K562 (cell line): ENCODE results near the gene KIZ. TPM values are rescaled to one million over a fixed set of nuclear protein-coding genes. Genes with fewer than 3 reads are reported as not detected.

Experiments used
- ATAC-seq: fragments of 200-7000 bp; cut with Tn5 transposase; 3 replicates; pipeline ENCODE4 v1.9.1; 2020; ENCODE audit warnings: moderate library complexity
- BruUV-seq: library from RNA; stranded (reverse); fragments of 400-500 nt; replicated peaks from 2 replicates; lab custom pipeline; 2021; lab: Mats Ljungman, UMichigan
- CTCF ChIA-PET: fragments of 300-600 bp; formaldehyde crosslinking; extraction: SDS; loops from one replicate; lab custom pipeline; 2021; ENCODE audit warnings: low intra/inter-chr PET ratio; lab: Yijun Ruan, JAX
- POLR2A ChIA-PET: fragments of 300-600, 350-650 bp; sonication (Branson Sonifier 250); formaldehyde crosslinking; extraction: SDS; loops from one replicate; lab custom pipeline; 2021; ENCODE audit warnings: antibody characterized with exemption, inconsistent platforms; lab: Yijun Ruan, JAX
- DNase-seq, 4 experiments: peaks; one replicate each; pipeline versions ENCODE4 v3.0.0 to v3.0.0-alpha.2; 2011 to 2018; ENCODE audit warnings: low spot score in 3 of 4, mixed read lengths in 3 of 4; ENCODE audit errors: extremely low read depth in 1 of 4
- FAIRE-seq: peaks from 2 replicates; lab custom pipeline; 2011; peaks lifted over from hg19 to GRCh38; lab: Jason Lieb, UNC
- H2AFZ ChIP-seq: 2 replicates; pipeline ENCODE4 v1.6.0; 2011; ENCODE audit warnings: low read depth, low read length, control low read depth, inconsistent platforms
- H3K27ac ChIP-seq: fragments of 200-600 bp; 3 replicates; pipeline ENCODE4 v1.8.0; 2011; ENCODE audit warnings: low read depth, mild to moderate bottlenecking, control low read depth, inconsistent platforms, low read length, moderate library complexity, mixed read lengths; ENCODE audit errors: extremely low read depth
- H3K27me3 ChIP-seq, 2 experiments: fragments of 300-600 bp in 1 of 2; 2 replicates in 1 of 2; 3 replicates in 1 of 2; pipeline versions ENCODE4 v1.6.0 to v1.8.0; 2011; ENCODE audit warnings: inconsistent platforms in 2 of 2, low read length in 2 of 2, mild to moderate bottlenecking in 1 of 2, mixed read lengths in 1 of 2, moderate library complexity in 1 of 2; ENCODE audit not compliant: control insufficient read depth in 2 of 2, insufficient read depth in 2 of 2
- H3K36me3 ChIP-seq: fragments of 300-600 bp; 3 replicates; pipeline ENCODE4 v1.8.0; 2011; ENCODE audit warnings: mild to moderate bottlenecking, low read length, inconsistent platforms; ENCODE audit not compliant: control insufficient read depth, insufficient read depth
- H3K4me1 ChIP-seq, 2 experiments: fragments of 200-600 bp in 1 of 2; replicated peaks in 1 of 2; 2 replicates in 1 of 2; 3 replicates in 1 of 2; pipeline versions ENCODE4 v1.5.1 to v1.8.0; 2011; ENCODE audit warnings: inconsistent platforms in 2 of 2, low read length in 2 of 2, mild to moderate bottlenecking in 1 of 2, mixed read lengths in 1 of 2, moderate library complexity in 1 of 2; ENCODE audit not compliant: control insufficient read depth in 2 of 2, insufficient read depth in 2 of 2
- H3K4me2 ChIP-seq: 2 replicates; pipeline ENCODE4 v1.6.1; 2011; ENCODE audit warnings: low read length, control low read depth, inconsistent platforms, mixed read lengths; ENCODE audit not compliant: insufficient read depth
- H3K4me3 ChIP-seq: fragments of 200-600 bp; sonication (generic), shearing (Covaris generic); 2 replicates; pipeline ENCODE4 v1.5.1; 2016; ENCODE audit warnings: control low read depth, inconsistent platforms
- H3K79me2 ChIP-seq: fragments of 200-600 bp; 3 replicates; pipeline ENCODE4 v1.8.0; 2011; ENCODE audit warnings: low read length, inconsistent platforms; ENCODE audit not compliant: control insufficient read depth, insufficient read depth
- H3K9ac ChIP-seq, 2 experiments: 2 replicates each; pipeline versions ENCODE4 v1.6.0 to v1.6.1; 2011; ENCODE audit warnings: low read depth in 2 of 2, low read length in 2 of 2, control low read depth in 1 of 2, inconsistent platforms in 1 of 2, mild to moderate bottlenecking in 1 of 2, mixed read lengths in 1 of 2; ENCODE audit not compliant: insufficient read depth in 1 of 2
- H3K9me1 ChIP-seq: one replicate; pipeline ENCODE4 v1.6.0; 2011; ENCODE audit warnings: inconsistent platforms, mild to moderate bottlenecking, low read length, moderate library complexity; ENCODE audit not compliant: control insufficient read depth, insufficient read depth
- H3K9me3 ChIP-seq: replicated peaks from 2 replicates; pipeline ENCODE4 v1.5.1; 2011; ENCODE audit warnings: low read depth, low read length, inconsistent platforms; ENCODE audit not compliant: control insufficient read depth, insufficient read depth
- H4K20me1 ChIP-seq: replicated peaks from 2 replicates; pipeline ENCODE4 v1.6.1; 2011; ENCODE audit warnings: low read length, inconsistent platforms, mixed read lengths; ENCODE audit not compliant: control insufficient read depth, insufficient read depth
- BRD9 ChIP-seq: fragments of 450-650 bp; IDR thresholded peaks from 2 replicates; pipeline ENCODE4 v1.6.1; 2018; ENCODE audit warnings: low read depth; ENCODE audit not compliant: partially characterized antibody
- DIDO1 ChIP-seq: fragments of 450-650 bp; IDR thresholded peaks from 2 replicates; pipeline ENCODE4 v1.6.1; 2016; ENCODE audit warnings: low read depth, missing biosample characterization, missing genetic modification characterization
- ERF ChIP-seq: fragments of 450-650 bp; formaldehyde crosslinking; IDR thresholded peaks from 2 replicates; pipeline ENCODE4 v1.4.0; 2020; ENCODE audit warnings: mild to moderate bottlenecking, mixed read lengths
- GABPB1 ChIP-seq: sonication (generic); formaldehyde crosslinking; IDR thresholded peaks from 2 replicates; pipeline ENCODE4 v1.8.0; 2022; ENCODE audit warnings: mild to moderate bottlenecking, missing genetic modification reagents
- HNRNPUL1 ChIP-seq: fragments of 200-400 bp; formaldehyde crosslinking; IDR thresholded peaks from 2 replicates; pipeline ENCODE4 v1.6.1; 2017; ENCODE audit warnings: low read length
- KAT2B ChIP-seq: IDR thresholded peaks from one replicate; pipeline ENCODE4 v1.6.1; 2012; ENCODE audit warnings: low read depth, mild to moderate bottlenecking, control low read depth, inconsistent platforms, low read length, moderate library complexity
- MEF2D ChIP-seq: conservative IDR thresholded peaks from 2 replicates; pipeline ENCODE4 v1.6.1; 2016; ENCODE audit warnings: low read depth, missing genetic modification characterization, missing compliant biosample characterization
- NFIC ChIP-seq: fragments of 450-650 bp; IDR thresholded peaks from 2 replicates; pipeline ENCODE4 v1.6.1; 2017; ENCODE audit warnings: mild to moderate bottlenecking, inconsistent platforms
- NFIX ChIP-seq: fragments of 250-450 bp; sonication (Bioruptor Pico); IDR thresholded peaks from 2 replicates; pipeline ENCODE4 v1.4.0; 2020; ENCODE audit warnings: low read depth, mild to moderate bottlenecking, moderate library complexity
- PHB2 ChIP-seq: fragments of 450-650 bp; IDR thresholded peaks from 2 replicates; pipeline ENCODE4 v1.6.1; 2017; ENCODE audit warnings: low read depth
- PML ChIP-seq: IDR thresholded peaks from 2 replicates; pipeline ENCODE4 v1.6.1; 2012; ENCODE audit warnings: low read length, inconsistent platforms
- SMAD2 ChIP-seq: fragments of 150-350 bp; IDR thresholded peaks from 2 replicates; pipeline ENCODE4 v1.6.1; 2014; ENCODE audit warnings: low read depth, mild to moderate bottlenecking, low read length
- SREBF2 ChIP-seq: sonication (generic); formaldehyde crosslinking; IDR thresholded peaks from 2 replicates; pipeline ENCODE4 v1.4.0; 2020; ENCODE audit warnings: mild to moderate bottlenecking, missing genetic modification reagents
- TCFL5 ChIP-seq: fragments of 250-450 bp; sonication (Bioruptor Pico); conservative IDR thresholded peaks from 2 replicates; pipeline ENCODE4 v1.6.1; 2021; ENCODE audit warnings: mild to moderate bottlenecking, moderate library complexity, matching md5 sums
- ZMIZ1 ChIP-seq, 2 experiments: fragments of 150-350 bp in 1 of 2; IDR thresholded peaks; 2 replicates each; pipeline ENCODE4 v1.6.1; 2012 to 2016; ENCODE audit warnings: low read depth in 2 of 2, low read length in 2 of 2, mild to moderate bottlenecking in 1 of 2, moderate library complexity in 1 of 2
- ZNF311 ChIP-seq: fragments of 250-450 bp; sonication (Bioruptor Pico); IDR thresholded peaks from 2 replicates; pipeline ENCODE4 v1.4.0; 2020; ENCODE audit warnings: mild to moderate bottlenecking, moderate library complexity
- ZNF41 ChIP-seq: fragments of 250-450 bp; sonication (Bioruptor Pico); conservative IDR thresholded peaks from 2 replicates; pipeline ENCODE4 v1.4.0; 2020; ENCODE audit warnings: mild to moderate bottlenecking
- whole genome bisulfite sequencing: fragments of 100-300 bp; shearing (Covaris generic); methylation state at CpG from one replicate; pipeline ENCODE4 v1.1.6; 2016; ENCODE audit warnings: low coverage, mixed read lengths; ENCODE audit not compliant: insufficient coverage; ENCODE audit errors: missing lambda C conversion rate; 5-methylcytosine and 5-hydroxymethylcytosine counted together
- in situ Hi-C: fragments of 300-500 bp; cut with MboI; formaldehyde crosslinking; loops from 4 replicates; pipeline ENCODE4 v1.15.0; 2018; ENCODE audit warnings: inconsistent platforms, mixed read lengths
- intact Hi-C: fragments of 100-400 bp; cut with micrococcal nuclease; formaldehyde crosslinking; loops from 2 replicates; pipeline ENCODE4 v1.14.2; 2022
- polyA plus RNA-seq, 8 experiments: library from polyadenylated mRNA; depleted of rRNA in 4 of 8; stranded (reverse) in 5 of 8; unstranded in 3 of 8; fragments of >200 nt; fragmentation: Nextera tagmentation in 2 of 8; fragmentation: Illumina TruSeq in 1 of 8; extraction: Ambion mirVana in 2 of 8; extraction: Trizol in 1 of 8; gene quantifications; 2 replicates each; pipeline versions ENCODE4 v1.2.1 to v1.2.3, GENCODE V29; 2011 to 2014; ENCODE audit warnings: inconsistent platforms in 1 of 8, missing spikeins in 1 of 8
- total RNA-seq, 7 experiments: library from RNA; depleted of rRNA in 6 of 7; stranded (reverse); fragments of >200 nt in 6 of 7; fragmentation: Illumina TruSeq in 2 of 7; extraction: Trizol in 2 of 7; gene quantifications; 2 replicates each; pipeline versions ENCODE4 v1.2.1 to v1.2.3, GENCODE V29; 2011 to 2021; ENCODE audit warnings: low replicate concordance in 1 of 7

KIZ gene
- total and polyA plus RNA-seq, 9 of the 15 experiments (the other 6 are each of a cell fraction or from before 2014, with no cell fraction given), result 4.9 to 21.1 (median 13.5) TPM

- in situ Hi-C loops (loop anchor here (5.0 kb wide), 1 partner anchor 267 kb away; no protein-coding TSS in a partner anchor), intact Hi-C loops (loop anchor here (5.0 to 10.0 kb wide), 2 partner anchors 180 to 373 kb away; no protein-coding TSS in a partner anchor)
- Histone ChIP-seq H2AFZ (no peak overlapping the region), H3K27me3 (no peaks in the 10 kb centered on the region), H3K4me2 (no peak overlapping the region), H3K4me1 (no peaks in the 10 kb centered on the region), H3K9ac (no peak overlapping the region), H3K9me1 (no peaks in the 10 kb centered on the region), H3K9me3 (no peaks in the 10 kb centered on the region), H3K79me2 (no peaks in the 10 kb centered on the region), H4K20me1 (no peaks in the 10 kb centered on the region), H3K36me3 (no peaks in the 10 kb centered on the region), H3K27ac (no peak overlapping the region), H3K4me3 (no peak overlapping the region)
- WGBS, result 68% methylated on average over 10 of the region's 11 CpGs
- TF ChIP-seq ZMIZ1 (IDR thresholded peaks at IDR 0.05; ENCODE audit: low read depth in 2 of 2, low read length in 2 of 2) (no peak), SMAD2 (no peak), ZNF311 (CRISPR knock-in tag) (no peak), NFIC (no peak), SREBF2 (no peak), DIDO1 (tag) (no peak), GABPB1 (CRISPR knock-in tag) (no peak), KAT2B (no peak), PHB2 (no peak), ERF (no peak), HNRNPUL1 (no peak), NFIX (CRISPR knock-in tag) (no peak), ZNF41 (CRISPR knock-in tag) (no peak), PML (no peak), BRD9 (no peak), MEF2D (tag) (no peak), TCFL5 (CRISPR knock-in tag) (no peak)
- POLR2A ChIA-PET, result interaction anchor here (1.2 kb wide), 1 partner anchor 283 kb away, joined by 3 read pairs; no protein-coding TSS in a partner anchor
- DNase-seq, result no peak
- no peak for ATAC-seq
- CTCF ChIA-PET, result interaction anchor here (0.6 to 4.2 kb wide), 3 partner anchors 270 to 464 kb away, joined by 3 to 87 read pairs (median 9); no protein-coding TSS in a partner anchor
- no peak for FAIRE-seq
- BruUV-seq, result no TSS peak
Observed at GRCh38 chr20:21234806-21235483, 109.1 kb downstream of the KIZ start.
